HG03103 (cell line): ENCODE results near the gene SELENOV.

Experiments
- ATAC-seq: cut with Tn5 transposase; IDR thresholded peaks from one replicate; pipeline ENCODE4 v1.9.1; 2021; ENCODE audit warnings: low read depth; ENCODE audit not compliant: unreplicated experiment

Gene SELENOV

GRCh38 chr19:39555883-39556282, 40.9 kb downstream of the SELENOV start:
- ATAC-seq: no peak

- ATAC-seq: no peak
These were observed 43.1 kb downstream of the SELENOV start for GRCh38 chr19:39557811-39558623.

DNA sequence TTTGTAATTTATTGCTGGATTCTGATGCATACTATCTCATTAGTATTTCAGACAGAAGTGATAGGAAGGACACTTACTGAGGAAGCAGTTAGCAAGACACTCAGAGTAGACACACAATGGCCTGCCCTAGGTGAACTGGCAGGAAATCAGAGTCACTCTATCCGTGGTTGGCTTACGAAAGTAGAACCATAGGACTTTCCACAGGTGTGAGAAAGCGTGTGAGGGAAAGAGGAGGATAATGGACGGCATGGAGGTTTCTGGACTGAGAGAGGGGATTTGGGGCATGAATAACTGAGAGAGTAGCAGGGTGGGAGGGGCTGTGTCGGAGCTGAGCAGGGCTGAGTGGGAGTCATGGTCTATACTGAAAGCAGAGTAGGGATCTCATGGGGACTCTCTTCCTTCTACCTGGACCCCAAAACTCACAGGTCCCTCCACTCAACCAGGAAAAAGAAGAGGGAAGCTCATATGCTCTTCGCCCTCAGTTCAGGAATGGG, 43.7 kb downstream of the SELENOV start:
- no peak for ATAC-seq

DNA sequence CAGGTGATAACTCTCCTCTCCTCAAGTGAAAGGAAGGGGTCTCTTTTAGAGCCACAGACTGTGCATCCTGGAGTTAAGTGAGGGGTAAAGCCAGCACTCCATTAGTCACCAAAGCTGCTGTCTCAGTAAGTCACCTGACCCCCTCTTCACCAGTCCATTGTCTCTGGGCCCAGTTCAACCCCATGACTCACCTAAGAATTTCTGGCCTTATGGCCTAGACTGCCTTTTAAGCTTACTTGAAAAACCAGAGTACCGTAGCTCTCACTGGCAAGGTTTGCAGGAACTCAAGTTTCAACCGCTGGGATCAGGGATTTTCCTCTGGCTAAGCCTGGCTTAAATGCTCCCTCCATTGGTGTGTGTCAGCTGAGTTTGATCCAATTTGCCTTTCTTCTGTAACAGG, 48.5 kb downstream of the SELENOV start:
- ATAC-seq: no peak

GRCh38 chr19:39566064-39566463, 51.1 kb downstream of the SELENOV start:
- no peak for ATAC-seq

- ATAC-seq: no peak
These were observed 53.7 kb downstream of the SELENOV start for GRCh38 chr19:39568604-39569003.
